Neuron (in vitro differentiated cells): ENCODE data around the gene THNSL1.
"Not testable (repeated sequence)": the region's sequence is repeated elsewhere in the genome, so short reads cannot be mapped to it uniquely, and the experiment has no call there.

ENCODE experiments used
- H2AFZ ChIP-seq: one replicate; pipeline ENCODE4 v1.6.1; 2013; ENCODE audit warnings: low read depth, mild to moderate bottlenecking, inconsistent platforms, low read length, moderate library complexity
- H3K27me3 ChIP-seq: one replicate; pipeline ENCODE4 v1.6.1; 2013; ENCODE audit warnings: low read length; ENCODE audit not compliant: insufficient read depth
- H3K36me3 ChIP-seq: one replicate; pipeline ENCODE4 v1.6.1; 2013; ENCODE audit warnings: low read length; ENCODE audit not compliant: insufficient read depth
- H3K4me1 ChIP-seq: one replicate; pipeline ENCODE4 v1.6.1; 2013; ENCODE audit warnings: low read length; ENCODE audit not compliant: insufficient read depth
- H3K4me3 ChIP-seq: 2 replicates; pipeline ENCODE4 v1.5.1; 2013; ENCODE audit warnings: mild to moderate bottlenecking, low read length, moderate library complexity
- H3K9me3 ChIP-seq: one replicate; pipeline ENCODE4 v1.6.1; 2013; ENCODE audit warnings: low read length

The THNSL1 gene

GRCh38 chr10:24983946-24984345 is 32.5 kb upstream of the THNSL1 start:
- Histone ChIP-seq H3K4me3 (no peak overlapping the region), H3K36me3 (no peaks in the 10 kb centered on the region), H2AFZ (no peak overlapping the region), H3K27me3 (no peaks in the 10 kb centered on the region), H3K4me1 (peaks cover 3% of the 10 kb centered on the region), H3K9me3 (no peaks in the 10 kb centered on the region)

- no peaks in the 10 kb centered on the region for H3K36me3 ChIP-seq
- peaks cover 3% of the 10 kb centered on the region for H3K4me1 ChIP-seq
- no peaks in the 10 kb centered on the region for H3K9me3 ChIP-seq
- H3K4me3 ChIP-seq = no peak overlapping the region
- H2AFZ ChIP-seq = no peak overlapping the region
- H3K27me3 ChIP-seq = no peaks in the 10 kb centered on the region
Observed at GRCh38 chr10:24984906-24985305, 31.5 kb upstream of the THNSL1 start.

GRCh38 chr10:24988831-24989640 is 27.4 kb upstream of the THNSL1 start:
- no peak overlapping the region for H3K4me3 ChIP-seq
- no peaks in the 10 kb centered on the region for H3K27me3 ChIP-seq
- H2AFZ ChIP-seq = no peak overlapping the region
- peaks cover 3% of the 10 kb centered on the region for H3K4me1 ChIP-seq
- H3K9me3 ChIP-seq = peaks cover 2% of the 10 kb centered on the region
- H3K36me3 ChIP-seq = no peaks in the 10 kb centered on the region

- Histone ChIP-seq H3K4me3 (no peak overlapping the region), H2AFZ (no peak overlapping the region), H3K4me1 (peaks cover 3% of the 10 kb centered on the region), H3K9me3 (peaks cover 2% of the 10 kb centered on the region), H3K27me3 (no peaks in the 10 kb centered on the region), H3K36me3 (no peaks in the 10 kb centered on the region)
Observed at GRCh38 chr10:24989867-24990266, 26.5 kb upstream of the THNSL1 start.

- Histone ChIP-seq H3K4me1 (peaks cover 3% of the 10 kb centered on the region), H3K27me3 (no peaks in the 10 kb centered on the region), H2AFZ (no peak overlapping the region), H3K4me3 (no peak overlapping the region), H3K36me3 (no peaks in the 10 kb centered on the region), H3K9me3 (peaks cover 2% of the 10 kb centered on the region)
Observed at GRCh38 chr10:24991298-24991697, 25.1 kb upstream of the THNSL1 start.

- Histone ChIP-seq H3K4me1 (peaks cover 3% of the 10 kb centered on the region), H3K9me3 (peaks cover 2% of the 10 kb centered on the region), H3K36me3 (no peaks in the 10 kb centered on the region), H3K4me3 (no peak overlapping the region), H2AFZ (no peak overlapping the region), H3K27me3 (no peaks in the 10 kb centered on the region)
Observed at GRCh38 chr10:24992512-24993133, 23.8 kb upstream of the THNSL1 start.

GRCh38 chr10:24993237-24993958 is 23.0 kb upstream of the THNSL1 start:
- H3K36me3 ChIP-seq = no peaks in the 10 kb centered on the region
- H3K4me3 ChIP-seq = no peak overlapping the region
- H3K9me3 ChIP-seq = peaks cover 2% of the 10 kb centered on the region
- H3K27me3 ChIP-seq = no peaks in the 10 kb centered on the region
- peaks cover 3% of the 10 kb centered on the region for H3K4me1 ChIP-seq
- no peak overlapping the region for H2AFZ ChIP-seq

- Histone ChIP-seq H3K4me1 (no peaks in the 10 kb centered on the region), H3K36me3 (no peaks in the 10 kb centered on the region), H3K9me3 (peaks cover 2% of the 10 kb centered on the region), H3K4me3 (no peak overlapping the region), H3K27me3 (no peaks in the 10 kb centered on the region), H2AFZ (no peak overlapping the region)
Observed at GRCh38 chr10:24995072-24995471, 21.3 kb upstream of the THNSL1 start.

- H2AFZ ChIP-seq = no peak overlapping the region
- no peaks in the 10 kb centered on the region for H3K4me1 ChIP-seq
- H3K4me3 ChIP-seq = no peak overlapping the region
- peaks cover 2% of the 10 kb centered on the region for H3K9me3 ChIP-seq
- H3K27me3 ChIP-seq = no peaks in the 10 kb centered on the region
- H3K36me3 ChIP-seq = no peaks in the 10 kb centered on the region
Observed at GRCh38 chr10:24998044-24998443, 18.4 kb upstream of the THNSL1 start.

GRCh38 chr10:25011591-25011990 is 4.8 kb upstream of the THNSL1 start:
- H3K27me3 ChIP-seq, H2AFZ ChIP-seq, H3K4me3 ChIP-seq, H3K9me3 ChIP-seq, H3K36me3 ChIP-seq: not testable (repeated sequence)
- peaks cover 12% of the 10 kb centered on the region for H3K4me1 ChIP-seq

- H3K9me3 ChIP-seq = peaks cover 3% of the 10 kb centered on the region
- peak overlapping the region; percentile 61 for H3K4me3 ChIP-seq
- H3K36me3 ChIP-seq = no peaks in the 10 kb centered on the region
- H3K27me3 ChIP-seq = no peaks in the 10 kb centered on the region
- peak overlapping the region; percentile 65 for H2AFZ ChIP-seq
- peaks cover 18% of the 10 kb centered on the region for H3K4me1 ChIP-seq
Observed at GRCh38 chr10:25014579-25014978, 1.8 kb upstream of the THNSL1 start.

- Histone ChIP-seq H2AFZ (peak within 1 kb of the TSS; percentile 81), H3K4me1 (peaks cover 18% of the 10 kb centered on the region), H3K27me3 (no peaks in the 10 kb centered on the region), H3K4me3 (peak within 1 kb of the TSS; percentile 61), H3K9me3 (peaks cover 3% of the 10 kb centered on the region), H3K36me3 (no peaks in the 10 kb centered on the region)
Observed at GRCh38 chr10:25015828-25016375, 510 bp upstream of the THNSL1 start, which contains the start of gene ENKUR. Gene ENKUR (minus strand): TSS chr10:25016158. CDS start chr10:25015936, 222 bp downstream.

- Histone ChIP-seq H3K4me1 (peaks cover 18% of the 10 kb centered on the region), H3K36me3 (peaks cover 3% of the 10 kb centered on the region)
Observed at GRCh38 chr10:25017154-25017590, 760 bp downstream of the THNSL1 start.

More at GRCh38 chr10:25017154-25017590, 760 bp downstream of the THNSL1 start:
- Histone ChIP-seq H3K27me3 (no peaks in the 10 kb centered on the region), H2AFZ (peak overlapping the region; percentile 81), H3K9me3 (peaks cover 3% of the 10 kb centered on the region), H3K4me3 (peak overlapping the region; percentile 61)
